Caco-2 (cell line): ENCODE data around the gene C11orf65. TPM values are rescaled to one million over a fixed set of nuclear protein-coding genes. Genes with fewer than 3 reads are reported as not detected.

Experiments used
- BruUV-seq: library from RNA; stranded (reverse); fragments of 400-500 nt; replicated peaks from 2 replicates; lab custom pipeline; 2021; lab: Mats Ljungman, UMichigan
- CTCF ChIA-PET: fragments of 300-600 bp; sonication (Branson Sonifier 250); formaldehyde crosslinking; loops from one replicate; lab custom pipeline; 2022; ENCODE audit warnings: antibody characterized with exemption; lab: Charles Lee
- POLR2A ChIA-PET: fragments of 300-600 bp; sonication (Branson Sonifier 250); formaldehyde crosslinking; loops from one replicate; lab custom pipeline; 2022; ENCODE audit warnings: antibody characterized with exemption; lab: Charles Lee
- DNase-seq, 2 experiments: peaks; one replicate each; pipeline versions ENCODE4 v3.0.0 to v3.0.0-alpha.2; 2020 to 2022
- H3K27me3 ChIP-seq: replicated peaks from 2 replicates; pipeline ENCODE4 v1.6.0; 2011; ENCODE audit warnings: low read length; ENCODE audit not compliant: control insufficient read depth, insufficient read depth
- H3K36me3 ChIP-seq: 2 replicates; pipeline ENCODE4 v1.5.1; 2011; ENCODE audit warnings: low read length; ENCODE audit not compliant: control insufficient read depth, insufficient read depth
- H3K4me1 ChIP-seq: fragments of 250-450 bp; sonication (Bioruptor Pico); 2 replicates; pipeline ENCODE4 v1.5.1; 2020; ENCODE audit warnings: mild to moderate bottlenecking
- H3K4me3 ChIP-seq: 2 replicates; pipeline ENCODE4 v1.5.1; 2011; ENCODE audit warnings: low read depth, mild to moderate bottlenecking, control low read depth, low read length
- H3K9me3 ChIP-seq: fragments of 250-450 bp; sonication (Bioruptor Pico); 2 replicates; pipeline ENCODE4 v1.5.1; 2020; ENCODE audit warnings: mild to moderate bottlenecking, moderate library complexity
- H3K27ac Mint-ChIP-seq: one replicate; pipeline ENCODE4 v1.8.0; 2022; ENCODE audit warnings: mixed read lengths; ENCODE audit not compliant: unreplicated experiment
- H3K27me3 Mint-ChIP-seq: one replicate; pipeline ENCODE4 v1.8.0; 2022; ENCODE audit warnings: mixed read lengths; ENCODE audit not compliant: insufficient read depth, unreplicated experiment
- H3K36me3 Mint-ChIP-seq: one replicate; pipeline ENCODE4 v1.8.0; 2022; ENCODE audit warnings: mild to moderate bottlenecking, mixed read lengths; ENCODE audit not compliant: insufficient read depth, unreplicated experiment
- H3K4me1 Mint-ChIP-seq: one replicate; pipeline ENCODE4 v1.8.0; 2022; ENCODE audit warnings: low read depth, mixed read lengths; ENCODE audit not compliant: unreplicated experiment
- H3K4me3 Mint-ChIP-seq: one replicate; pipeline ENCODE4 v1.8.0; 2022; ENCODE audit warnings: mild to moderate bottlenecking, moderate library complexity, mixed read lengths; ENCODE audit not compliant: unreplicated experiment
- H3K9me3 Mint-ChIP-seq: one replicate; pipeline ENCODE4 v1.8.0; 2022; ENCODE audit warnings: mixed read lengths; ENCODE audit not compliant: unreplicated experiment
- CTCF ChIP-seq, 2 experiments: fragments of 200-600 bp in 1 of 2; IDR thresholded peaks; 1 replicate in 1 of 2; 2 replicates in 1 of 2; pipeline versions ENCODE4 v1.5.1 to v1.8.0; 2011 to 2022; ENCODE audit warnings: antibody characterized with exemption in 1 of 2, control low read depth in 1 of 2, inconsistent platforms in 1 of 2, low read depth in 1 of 2, low read length in 1 of 2, mild to moderate bottlenecking in 1 of 2, moderate library complexity in 1 of 2; ENCODE audit not compliant: insufficient read depth in 1 of 2, severe bottlenecking in 1 of 2, unreplicated experiment in 1 of 2
- intact Hi-C: fragments of 100-400 bp; cut with micrococcal nuclease; formaldehyde crosslinking; loops from one replicate; pipeline ENCODE4 v1.10.0; 2022; ENCODE audit not compliant: unreplicated experiment
- total RNA-seq: library from RNA; stranded (reverse); gene quantifications from 2 replicates; pipeline ENCODE4 v1.2.3, GENCODE V29; 2022

Gene C11orf65
- total RNA-seq, 1 experiment from 2014 or later = 1.0 TPM

- Mint-ChIP-seq H3K9me3 (no peaks in the 10 kb centered on the region), H3K4me3 (no peak overlapping the region), H3K36me3 (peaks cover 6% of the 10 kb centered on the region), H3K4me1 (no peaks in the 10 kb centered on the region), H3K27ac (no peak overlapping the region), H3K27me3 (no peaks in the 10 kb centered on the region)
- H3K36me3 ChIP-seq = peaks cover 2% of the 10 kb centered on the region
- DNase-seq = no peak
- CTCF ChIA-PET = no interaction called here
- POLR2A ChIA-PET = no interaction called here
- H3K4me3 ChIP-seq = no peak overlapping the region
- H3K9me3 ChIP-seq = no peaks in the 10 kb centered on the region
- intact Hi-C loops = no loop called here
- H3K27me3 ChIP-seq = no peaks in the 10 kb centered on the region
- H3K4me1 ChIP-seq = no peaks in the 10 kb centered on the region
- TF ChIP-seq CTCF (IDR thresholded peaks at IDR 0.05; ENCODE audit: insufficient read depth in 1 of 2, low read depth in 1 of 2, low read length in 1 of 2, severe bottlenecking in 1 of 2, unreplicated experiment in 1 of 2) = no peak
- BruUV-seq = no TSS peak
Observed at GRCh38 chr11:108351468-108351867, 115.9 kb downstream of the C11orf65 start.

DNA sequence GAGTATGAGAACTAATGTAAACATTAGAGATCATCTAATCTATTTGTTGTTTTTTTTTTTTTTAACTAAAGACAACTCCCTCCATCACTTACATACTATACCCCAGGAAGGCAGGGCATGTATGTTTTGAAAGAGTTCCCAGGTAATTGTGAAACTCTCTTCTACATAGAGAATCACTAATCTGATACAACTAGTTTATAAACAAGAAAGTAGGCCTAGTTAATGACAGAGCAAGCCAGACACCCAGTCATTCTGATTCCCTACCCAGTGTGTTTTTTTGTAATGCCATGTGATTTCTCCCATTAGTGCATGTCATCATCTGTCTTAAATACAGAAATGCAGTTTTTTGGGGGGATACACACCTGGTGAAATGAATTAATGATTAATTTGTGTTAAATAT, 120.9 kb downstream of the C11orf65 start:
- Mint-ChIP-seq H3K27me3 (no peaks in the 10 kb centered on the region), H3K27ac (no peak overlapping the region), H3K4me3 (no peak overlapping the region), H3K9me3 (no peaks in the 10 kb centered on the region), H3K36me3 (peaks cover 6% of the 10 kb centered on the region), H3K4me1 (peaks cover under 1% of the 10 kb centered on the region)
- ChIA-PET POLR2A (no interaction called here), CTCF (no interaction called here)
- intact Hi-C loops = no loop called here
- no peaks in the 10 kb centered on the region for H3K9me3 ChIP-seq
- no peaks in the 10 kb centered on the region for H3K36me3 ChIP-seq
- H3K4me1 ChIP-seq = peaks cover 4% of the 10 kb centered on the region
- H3K27me3 ChIP-seq = no peaks in the 10 kb centered on the region
- no TSS peak for BruUV-seq
- H3K4me3 ChIP-seq = no peak overlapping the region
- no peak for DNase-seq
- TF ChIP-seq CTCF (IDR thresholded peaks at IDR 0.05; ENCODE audit: insufficient read depth in 1 of 2, low read depth in 1 of 2, low read length in 1 of 2, severe bottlenecking in 1 of 2, unreplicated experiment in 1 of 2) = no peak

- no peaks in the 10 kb centered on the region for H3K27me3 Mint-ChIP-seq
- ChIA-PET POLR2A (no interaction called here), CTCF (no interaction called here)
- H3K9me3 Mint-ChIP-seq = no peaks in the 10 kb centered on the region
- H3K4me3 Mint-ChIP-seq = no peak overlapping the region
- no peaks in the 10 kb centered on the region for H3K27me3 ChIP-seq
- no peaks in the 10 kb centered on the region for H3K36me3 ChIP-seq
- no TSS peak for BruUV-seq
- no peak overlapping the region for H3K27ac Mint-ChIP-seq
- H3K4me3 ChIP-seq = no peak overlapping the region
- H3K4me1 Mint-ChIP-seq = peaks cover 7% of the 10 kb centered on the region
- peaks cover 10% of the 10 kb centered on the region for H3K36me3 Mint-ChIP-seq
- intact Hi-C loops = no loop called here
- TF ChIP-seq CTCF (IDR thresholded peaks at IDR 0.05; ENCODE audit: insufficient read depth in 1 of 2, low read depth in 1 of 2, low read length in 1 of 2, severe bottlenecking in 1 of 2, unreplicated experiment in 1 of 2) = no peak
- no peak for DNase-seq
- peaks cover 11% of the 10 kb centered on the region for H3K4me1 ChIP-seq
- H3K9me3 ChIP-seq = no peaks in the 10 kb centered on the region
Observed at GRCh38 chr11:108345767-108346166, 121.6 kb downstream of the C11orf65 start.
